Measurements from ENCODE around the gene CFHR4. TPM values are rescaled to one million over a fixed set of nuclear protein-coding genes. Genes with fewer than 3 reads are reported as not detected.

The CFHR4 gene
- total RNA-seq, 4 donors from 2014 or later, result not detected

DNA sequence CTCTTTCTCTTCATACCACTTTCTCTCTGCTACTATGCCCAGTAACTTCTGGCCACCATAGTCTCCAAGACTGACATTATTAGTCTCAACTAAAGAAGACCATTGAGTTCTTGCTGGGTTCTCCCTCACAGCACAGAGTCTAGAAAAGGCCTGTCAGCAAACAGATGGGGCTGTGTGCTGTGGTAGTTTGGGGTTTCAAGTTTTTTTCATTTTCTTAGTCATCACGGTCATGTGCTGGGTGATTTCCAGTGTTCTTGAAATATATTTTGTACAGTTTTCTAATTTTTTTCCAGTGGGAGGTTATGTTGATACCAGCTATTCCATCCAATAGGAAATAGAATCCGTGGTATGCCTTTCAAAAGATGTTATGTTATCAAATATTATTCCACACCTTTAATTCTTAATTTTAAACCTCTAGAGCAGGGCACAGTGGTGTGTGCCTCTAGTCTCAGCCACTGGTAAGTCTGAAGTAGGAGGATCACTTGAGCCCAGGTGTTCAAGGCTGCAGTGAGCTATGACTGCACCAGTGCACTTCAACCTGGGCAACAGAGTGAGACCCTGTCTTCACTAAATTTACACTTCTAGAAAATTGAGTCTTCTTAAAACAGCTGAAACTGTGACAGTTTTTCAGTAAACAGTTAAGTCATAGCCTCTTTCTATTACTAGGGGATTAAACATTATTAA, 64.0 kb downstream of the CFHR4 start:
- DNase-seq (ENCODE audit: low spot score), result no peak
- no peak for ATAC-seq (ENCODE audit: low FRiP score)
- TF ChIP-seq, protein P1, sequence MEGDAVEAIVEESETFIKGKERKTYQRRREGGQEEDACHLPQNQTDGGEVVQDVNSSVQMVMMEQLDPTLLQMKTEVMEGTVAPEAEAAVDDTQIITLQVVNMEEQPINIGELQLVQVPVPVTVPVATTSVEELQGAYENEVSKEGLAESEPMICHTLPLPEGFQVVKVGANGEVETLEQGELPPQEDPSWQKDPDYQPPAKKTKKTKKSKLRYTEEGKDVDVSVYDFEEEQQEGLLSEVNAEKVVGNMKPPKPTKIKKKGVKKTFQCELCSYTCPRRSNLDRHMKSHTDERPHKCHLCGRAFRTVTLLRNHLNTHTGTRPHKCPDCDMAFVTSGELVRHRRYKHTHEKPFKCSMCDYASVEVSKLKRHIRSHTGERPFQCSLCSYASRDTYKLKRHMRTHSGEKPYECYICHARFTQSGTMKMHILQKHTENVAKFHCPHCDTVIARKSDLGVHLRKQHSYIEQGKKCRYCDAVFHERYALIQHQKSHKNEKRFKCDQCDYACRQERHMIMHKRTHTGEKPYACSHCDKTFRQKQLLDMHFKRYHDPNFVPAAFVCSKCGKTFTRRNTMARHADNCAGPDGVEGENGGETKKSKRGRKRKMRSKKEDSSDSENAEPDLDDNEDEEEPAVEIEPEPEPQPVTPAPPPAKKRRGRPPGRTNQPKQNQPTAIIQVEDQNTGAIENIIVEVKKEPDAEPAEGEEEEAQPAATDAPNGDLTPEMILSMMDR (IDR thresholded peaks at IDR 0.05), result no peak

DNA sequence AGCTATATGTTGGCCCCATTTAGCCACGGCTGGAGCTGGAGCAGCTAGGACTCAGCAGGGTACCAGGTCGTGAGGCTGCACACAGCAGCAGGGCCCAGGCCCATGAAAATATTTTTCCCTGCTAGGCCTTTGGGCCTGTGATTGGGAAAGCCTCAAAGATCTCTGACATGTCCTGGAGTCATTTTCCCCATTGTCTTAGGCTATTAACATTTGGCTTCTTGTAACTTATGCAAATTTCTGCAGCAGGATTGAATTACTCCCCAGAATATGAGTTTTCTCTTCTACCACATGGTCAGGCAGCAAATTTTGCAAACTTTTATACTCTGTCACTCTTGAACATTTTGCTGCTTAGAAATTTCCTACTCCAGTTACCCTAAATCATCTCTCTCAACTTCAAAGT, 66.9 kb downstream of the CFHR4 start:
- TF ChIP-seq, protein P1 (IDR thresholded peaks at IDR 0.05), result no peak
- ATAC-seq (ENCODE audit: low FRiP score), result no peak
- no peak for DNase-seq (ENCODE audit: low spot score)

DNA sequence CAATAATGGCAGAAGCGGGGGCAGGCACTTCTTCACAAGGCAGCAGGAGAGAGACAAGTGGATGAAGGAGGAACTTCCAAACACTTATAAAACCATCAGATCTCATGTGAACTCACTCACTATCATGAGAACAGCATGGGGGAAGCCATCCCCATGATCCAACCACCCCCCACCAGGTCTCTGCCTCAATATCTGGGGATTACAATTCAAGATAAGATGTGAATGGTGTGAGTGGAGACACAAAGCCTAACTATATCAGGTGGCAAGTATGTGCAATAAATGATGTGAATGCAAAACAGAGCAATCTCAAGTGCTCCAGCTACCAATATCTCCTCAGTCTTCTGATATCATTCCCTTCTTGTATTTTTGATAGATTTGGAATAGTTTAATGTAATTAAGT, 68.1 kb downstream of the CFHR4 start:
- DNase-seq (ENCODE audit: low spot score) (no peak), ATAC-seq (ENCODE audit: low FRiP score) (no peak)
- TF ChIP-seq, protein P1 (IDR thresholded peaks at IDR 0.05), result no peak

DNA sequence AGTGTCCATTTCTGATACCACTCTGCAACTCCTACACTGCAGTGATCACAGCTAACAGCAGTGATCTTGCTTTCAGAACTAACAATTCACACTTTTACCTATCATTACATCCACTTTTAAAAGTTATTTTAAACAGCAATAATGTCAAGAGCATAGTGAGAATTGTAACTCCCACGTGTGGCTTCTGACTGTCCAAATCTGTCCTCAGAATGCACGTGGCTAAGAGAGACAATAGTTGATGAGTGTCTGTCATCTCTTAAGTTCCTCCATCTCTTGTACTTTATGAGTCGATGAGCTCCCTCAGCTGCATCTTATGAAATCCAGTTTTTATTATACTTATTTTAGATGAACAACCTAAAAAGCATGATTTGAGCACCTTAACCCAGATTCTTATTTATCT, 73.0 kb downstream of the CFHR4 start:
- no peak for ATAC-seq (ENCODE audit: low FRiP score)
- TF ChIP-seq, protein P1 (IDR thresholded peaks at IDR 0.05), result no peak
- DNase-seq (ENCODE audit: low spot score), result no peak

Other genes starting within 250 kb of the CFHR4 start
- gene CFH, start 236.0 kb upstream of the CFHR4 start, total RNA-seq, result 100 to 1,000 TPM in 3 of 4 donors, 10 to 100 TPM in 1; 65.1 to 285 (median 127) TPM
- gene CFHR3, start 113.2 kb upstream of the CFHR4 start, total RNA-seq, result under 1 TPM in 2 of 4 donors, not detected in 2; 0.28 to 0.72 TPM
- gene CFHR1, start 68.3 kb upstream of the CFHR4 start, total RNA-seq, result under 1 TPM in 1 of 4 donors, not detected in 3; 0.84 TPM
- gene CFHR2, start 55.7 kb downstream of the CFHR4 start, total RNA-seq, result not detected
- not detected for gene CFHR5, start 89.5 kb downstream of the CFHR4 start, total RNA-seq
- not detected for gene F13B, start 179.2 kb downstream of the CFHR4 start, total RNA-seq